Mucosa of rectum (tissue), 2 donors: ENCODE data around the gene ALOX5.

Experiments
- H3K27ac ChIP-seq, 2 donors: one replicate each; pipeline ENCODE4 v1.7.0; 2013; ENCODE audit warnings: inconsistent platforms in 2 of 2, low read depth in 2 of 2, low read length in 2 of 2
- H3K27me3 ChIP-seq, 2 donors: one replicate each; pipeline ENCODE4 v1.7.0; 2013; ENCODE audit warnings: low read length in 2 of 2; ENCODE audit not compliant: control insufficient read depth in 2 of 2, insufficient read depth in 2 of 2
- H3K36me3 ChIP-seq, 2 donors: one replicate each; pipeline ENCODE4 v1.7.0; 2013; ENCODE audit warnings: low read length in 2 of 2; ENCODE audit not compliant: control insufficient read depth in 2 of 2, insufficient read depth in 2 of 2
- H3K4me1 ChIP-seq, 2 donors: one replicate each; pipeline ENCODE4 v1.7.0; 2013; ENCODE audit warnings: low read length in 2 of 2, mild to moderate bottlenecking in 1 of 2; ENCODE audit not compliant: control insufficient read depth in 2 of 2, insufficient read depth in 2 of 2
- H3K4me3 ChIP-seq, 2 donors: one replicate each; pipeline ENCODE4 v1.7.0; 2013; ENCODE audit warnings: low read length in 2 of 2
- H3K9ac ChIP-seq, 2 donors: one replicate each; pipeline ENCODE4 v1.7.0; 2013; ENCODE audit warnings: low read length in 2 of 2, low read depth in 1 of 2, mild to moderate bottlenecking in 1 of 2
- H3K9me3 ChIP-seq, 2 donors: one replicate each; pipeline ENCODE4 v1.7.0; 2013; ENCODE audit warnings: low read length in 2 of 2; ENCODE audit not compliant: control insufficient read depth in 2 of 2
- donor health status: healthy.
- donor health status: Normal muscosa, but diverticular disease.

Gene ALOX5

GRCh38 chr10:45416603-45417002 lies 42.6 kb downstream of the ALOX5 start:
- H3K9ac ChIP-seq, result no peak overlapping the region
- peaks cover 13 to 17% of the 10 kb centered on the region in 2 donors for H3K4me1 ChIP-seq
- H3K36me3 ChIP-seq, result no peaks in the 10 kb centered on the region
- H3K27me3 ChIP-seq, result no peaks in the 10 kb centered on the region
- H3K27ac ChIP-seq, result no peak overlapping the region
- H3K4me3 ChIP-seq, result no peak overlapping the region
- no peaks in the 10 kb centered on the region for H3K9me3 ChIP-seq

GRCh38 chr10:45417746-45418145 lies 43.7 kb downstream of the ALOX5 start:
- Histone ChIP-seq H3K27ac (peak overlapping the region in 1 of 2 donors; percentile 65), H3K9ac (no peak overlapping the region), H3K9me3 (no peaks in the 10 kb centered on the region), H3K4me1 (peaks cover 13 to 20% of the 10 kb centered on the region in 2 donors), H3K4me3 (no peak overlapping the region), H3K36me3 (no peaks in the 10 kb centered on the region), H3K27me3 (no peaks in the 10 kb centered on the region)

GRCh38 chr10:45418417-45418848 lies 44.4 kb downstream of the ALOX5 start:
- Histone ChIP-seq H3K27ac (peak overlapping the region; percentile 65 to 84), H3K9ac (peak overlapping the region; percentile 58 to 68), H3K27me3 (no peaks in the 10 kb centered on the region), H3K36me3 (no peaks in the 10 kb centered on the region), H3K4me1 (peaks cover 13 to 20% of the 10 kb centered on the region in 2 donors), H3K4me3 (peak overlapping the region; percentile 63 to 70), H3K9me3 (no peaks in the 10 kb centered on the region)

GRCh38 chr10:45418849-45419675 lies 45.0 kb downstream of the ALOX5 start:
- no peaks in the 10 kb centered on the region for H3K9me3 ChIP-seq
- peaks cover 13 to 20% of the 10 kb centered on the region in 2 donors for H3K4me1 ChIP-seq
- H3K27ac ChIP-seq, result peak overlapping the region; percentile 65 to 84
- H3K36me3 ChIP-seq, result no peaks in the 10 kb centered on the region
- H3K27me3 ChIP-seq, result no peaks in the 10 kb centered on the region
- H3K9ac ChIP-seq, result peak overlapping the region; percentile 58 to 68
- peak overlapping the region; percentile 63 to 70 for H3K4me3 ChIP-seq

GRCh38 chr10:45419676-45420025 lies 45.6 kb downstream of the ALOX5 start:
- Histone ChIP-seq H3K27ac (peak overlapping the region; percentile 65 to 84), H3K9ac (peak overlapping the region; percentile 58 to 68), H3K9me3 (no peaks in the 10 kb centered on the region), H3K4me1 (peaks cover 13 to 21% of the 10 kb centered on the region in 2 donors), H3K36me3 (no peaks in the 10 kb centered on the region), H3K27me3 (no peaks in the 10 kb centered on the region), H3K4me3 (peak overlapping the region; percentile 63 to 70)

- H3K27me3 ChIP-seq, result no peaks in the 10 kb centered on the region
- peak overlapping the region; percentile 2 to 70 for H3K4me3 ChIP-seq
- H3K9ac ChIP-seq, result peak overlapping the region; percentile 14 to 50
- H3K4me1 ChIP-seq, result peaks cover 13 to 22% of the 10 kb centered on the region in 2 donors
- H3K9me3 ChIP-seq, result no peaks in the 10 kb centered on the region
- peak overlapping the region; percentile 65 to 84 for H3K27ac ChIP-seq
- no peaks in the 10 kb centered on the region for H3K36me3 ChIP-seq
Measured at GRCh38 chr10:45420453-45421192, 46.6 kb downstream of the ALOX5 start.

- H3K9me3 ChIP-seq, result no peaks in the 10 kb centered on the region
- H3K4me3 ChIP-seq, result no peak overlapping the region
- H3K36me3 ChIP-seq, result no peaks in the 10 kb centered on the region
- H3K27me3 ChIP-seq, result no peaks in the 10 kb centered on the region
- H3K27ac ChIP-seq, result peak overlapping the region; percentile 55 to 84
- H3K9ac ChIP-seq, result peak overlapping the region in 1 of 2 donors; percentile 14
- H3K4me1 ChIP-seq, result peaks cover 13 to 22% of the 10 kb centered on the region in 2 donors
Measured at GRCh38 chr10:45421221-45422097, 47.4 kb downstream of the ALOX5 start.

- no peaks in the 10 kb centered on the region for H3K27me3 ChIP-seq
- H3K27ac ChIP-seq, result peak overlapping the region; percentile 55 to 84
- H3K4me1 ChIP-seq, result peaks cover 13 to 22% of the 10 kb centered on the region in 2 donors
- no peaks in the 10 kb centered on the region for H3K36me3 ChIP-seq
- no peak overlapping the region for H3K4me3 ChIP-seq
- H3K9me3 ChIP-seq, result no peaks in the 10 kb centered on the region
- H3K9ac ChIP-seq, result no peak overlapping the region
Measured at GRCh38 chr10:45422207-45422865, 48.3 kb downstream of the ALOX5 start.

GRCh38 chr10:45422866-45423659 lies 49.0 kb downstream of the ALOX5 start:
- Histone ChIP-seq H3K4me3 (no peak overlapping the region), H3K36me3 (no peaks in the 10 kb centered on the region), H3K4me1 (peaks cover 13 to 22% of the 10 kb centered on the region in 2 donors), H3K9ac (no peak overlapping the region), H3K27me3 (no peaks in the 10 kb centered on the region), H3K9me3 (no peaks in the 10 kb centered on the region), H3K27ac (no peak overlapping the region)
